ENCODE results near the gene FN3K.

- TF ChIP-seq CTCF (IDR thresholded peaks at IDR 0.05; ENCODE audit: low read depth, low read length, poor library complexity, severe bottlenecking) (no peak), EZH2phosphoT487 (IDR thresholded peaks at IDR 0.05; ENCODE audit: borderline replicate concordance, low read length) (no peak)
Measured at GRCh38 chr17:82798752-82799151, 63.3 kb downstream of the FN3K start.
